ENCODE measurements around the gene SPEN. TPM values are rescaled to one million over a fixed set of nuclear protein-coding genes. Genes with fewer than 3 reads are reported as not detected.

The SPEN gene
- total RNA-seq, 4 donors from 2014 or later = 44.0 to 83.3 (median 67.1) TPM

DNA sequence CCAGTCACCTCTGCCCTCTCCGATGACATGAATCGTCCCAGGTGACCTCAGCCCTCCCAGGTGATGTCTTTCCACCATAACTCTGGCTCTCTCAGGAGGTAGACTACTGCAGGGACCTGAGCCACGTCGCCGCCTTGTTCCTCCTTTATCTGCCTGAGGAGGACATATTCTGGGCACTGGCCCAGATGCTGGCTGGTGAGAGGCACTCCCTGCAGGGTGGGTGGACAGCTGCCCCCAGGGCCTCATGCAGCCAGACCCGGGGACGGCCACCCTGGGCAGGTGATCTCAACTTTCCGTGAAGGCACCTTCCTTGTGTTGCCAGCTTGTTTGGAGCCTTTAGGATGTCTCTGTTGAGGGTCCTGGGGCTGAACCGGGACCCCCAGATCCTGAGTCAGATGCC is 142.3 kb downstream of the SPEN start:
- TF ChIP-seq, protein P1, sequence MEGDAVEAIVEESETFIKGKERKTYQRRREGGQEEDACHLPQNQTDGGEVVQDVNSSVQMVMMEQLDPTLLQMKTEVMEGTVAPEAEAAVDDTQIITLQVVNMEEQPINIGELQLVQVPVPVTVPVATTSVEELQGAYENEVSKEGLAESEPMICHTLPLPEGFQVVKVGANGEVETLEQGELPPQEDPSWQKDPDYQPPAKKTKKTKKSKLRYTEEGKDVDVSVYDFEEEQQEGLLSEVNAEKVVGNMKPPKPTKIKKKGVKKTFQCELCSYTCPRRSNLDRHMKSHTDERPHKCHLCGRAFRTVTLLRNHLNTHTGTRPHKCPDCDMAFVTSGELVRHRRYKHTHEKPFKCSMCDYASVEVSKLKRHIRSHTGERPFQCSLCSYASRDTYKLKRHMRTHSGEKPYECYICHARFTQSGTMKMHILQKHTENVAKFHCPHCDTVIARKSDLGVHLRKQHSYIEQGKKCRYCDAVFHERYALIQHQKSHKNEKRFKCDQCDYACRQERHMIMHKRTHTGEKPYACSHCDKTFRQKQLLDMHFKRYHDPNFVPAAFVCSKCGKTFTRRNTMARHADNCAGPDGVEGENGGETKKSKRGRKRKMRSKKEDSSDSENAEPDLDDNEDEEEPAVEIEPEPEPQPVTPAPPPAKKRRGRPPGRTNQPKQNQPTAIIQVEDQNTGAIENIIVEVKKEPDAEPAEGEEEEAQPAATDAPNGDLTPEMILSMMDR (IDR thresholded peaks at IDR 0.05; ENCODE audit: low read depth) = no peak

Small RNAs within 50 kb of the gene (small RNA-seq; reads per million reads assigned to genes)
- not detected for gene AL034555.1
- gene AL355994.1 = not detected
- not detected for gene AL355994.5

Other genes with a start within 250 kb of the SPEN start
- 100 to 1,000 TPM in 3 of 4 donors, 10 to 100 TPM in 1; 88.1 to 124 (median 115) TPM for gene DDI2, start 230.2 kb upstream of the SPEN start, total RNA-seq
- gene PLEKHM2, start 163.4 kb upstream of the SPEN start, total RNA-seq = 10 to 100 TPM; 41.9 to 74.5 (median 55.7) TPM
- 10 to 100 TPM in 1 of 4 donors, 1 to 10 TPM in 1, under 1 TPM in 2; 0.44 to 11.1 (median 1.1) TPM for gene SLC25A34, start 111.4 kb upstream of the SPEN start, total RNA-seq
- not detected for gene TMEM82, start 105.2 kb upstream of the SPEN start, total RNA-seq
- gene FBLIM1, start 88.9 kb upstream of the SPEN start, total RNA-seq = 10 to 100 TPM in 3 of 4 donors, 1 to 10 TPM in 1; 5.1 to 21.9 (median 14.9) TPM
- 1 to 10 TPM; 1.5 to 2.6 (median 1.7) TPM for gene UQCRHL, start 40.1 kb upstream of the SPEN start, total RNA-seq
- gene ZBTB17, start 128.4 kb downstream of the SPEN start, total RNA-seq = 10 to 100 TPM; 21.6 to 42.0 (median 25.4) TPM
- gene SRARP, start 156.5 kb downstream of the SPEN start, total RNA-seq = not detected
- 100 to 1,000 TPM in 3 of 4 donors, 10 to 100 TPM in 1; 32.3 to 429 (median 122) TPM for gene HSPB7, start 170.3 kb downstream of the SPEN start, total RNA-seq
- gene CLCNKA, start 174.3 kb downstream of the SPEN start, total RNA-seq = 1 to 10 TPM in 1 of 4 donors, under 1 TPM in 1, not detected in 2; 0.66 to 1.5 TPM
- under 1 TPM in 2 of 4 donors, not detected in 2; 0.17 to 0.44 TPM for gene CLCNKB, start 196.1 kb downstream of the SPEN start, total RNA-seq
- gene FAM131C, start 225.9 kb downstream of the SPEN start, total RNA-seq = under 1 TPM in 1 of 4 donors, not detected in 3; 0.51 TPM

Measured in subcutaneous adipose tissue (tissue), 4 donors.